Measurements from ENCODE around the gene SH3PXD2A. TPM values are rescaled to one million over a fixed set of nuclear protein-coding genes. Genes with fewer than 3 reads are reported as not detected.

SH3PXD2A gene
- total and polyA plus RNA-seq, 2 donors (not counting 1 experiment from before 2014, with no cell fraction given): 3.2 to 33.5 TPM

DNA sequence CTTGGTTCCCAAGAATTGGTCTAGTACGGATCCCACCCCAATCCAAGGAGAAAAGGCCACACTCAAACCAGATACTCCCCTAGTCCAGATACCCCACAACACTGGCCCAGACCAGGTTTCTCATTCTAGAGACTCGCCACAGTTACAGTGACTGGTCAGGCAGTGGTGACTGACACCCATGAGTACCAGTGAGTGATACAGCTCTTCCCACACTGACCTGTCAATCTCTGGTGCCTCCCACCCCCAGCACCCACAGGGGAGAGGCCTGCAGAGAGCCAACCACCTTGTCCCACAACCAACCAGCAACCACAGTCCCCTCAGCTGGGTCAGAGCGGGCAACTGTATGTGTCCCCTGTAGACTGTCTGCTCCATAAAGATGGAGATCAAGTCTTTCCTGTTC is 209.1 kb downstream of the SH3PXD2A start:
- CTCF ChIA-PET: no interaction called here
- H3K4me1 Mint-ChIP-seq: peaks cover 6% of the 10 kb centered on the region

GRCh38 chr10:103645141-103646054 is 210.0 kb downstream of the SH3PXD2A start:
- Mint-ChIP-seq H3K4me1 (peaks cover 6% of the 10 kb centered on the region), H3K9me3 (ENCODE audit: insufficient read depth) (no peaks in the 10 kb centered on the region), H3K27ac (no peak overlapping the region), H3K4me3 (no peak overlapping the region), H3K27me3 (no peaks in the 10 kb centered on the region)
- no peaks in the 10 kb centered on the region for H4K20me1 ChIP-seq (ENCODE audit: control insufficient read depth, insufficient read depth, low read length, poor library complexity, severe bottlenecking)
- intact Hi-C loops (cut with micrococcal nuclease): no loop called here
- DNase-seq (no peak), ATAC-seq (ENCODE audit: low read depth) (no peak)
- H3K79me2 ChIP-seq (ENCODE audit: control insufficient read depth, insufficient read depth, low read length): no peaks in the 10 kb centered on the region
- no peaks in the 10 kb centered on the region for H3K4me1 ChIP-seq (ENCODE audit: control insufficient read depth in 2 of 2, insufficient read depth in 2 of 2, low read length in 2 of 2)
- no peak overlapping the region for H3K4me2 ChIP-seq (replicated peaks; ENCODE audit: low read depth, low read length, poor library complexity, severe bottlenecking)
- ChIA-PET POLR2A (no interaction called here), CTCF (no interaction called here)
- H3K9ac ChIP-seq (ENCODE audit: low read length): no peak overlapping the region
- H3K36me3 ChIP-seq (replicated peaks in 1 of 2; ENCODE audit: control extremely low read depth in 1 of 2, control insufficient read depth in 1 of 2, extremely low read depth in 1 of 2, insufficient read depth in 2 of 2, low read length in 1 of 2): no peaks in the 10 kb centered on the region
- H3K27ac ChIP-seq (ENCODE audit: low read length in 2 of 2): no peak overlapping the region
- H2AFZ ChIP-seq (ENCODE audit: insufficient read depth, low read depth, low read length, poor library complexity, severe bottlenecking): no peak overlapping the region
- no peak overlapping the region for H3K4me3 ChIP-seq (ENCODE audit: control extremely low read depth in 1 of 5, extremely low read depth in 1 of 5, insufficient read depth in 1 of 5, low read depth in 2 of 5, low read length in 4 of 5)
- H3K9me3 ChIP-seq (ENCODE audit: control extremely low read depth in 1 of 3, control insufficient read depth in 2 of 3, insufficient read depth in 1 of 3, low read length in 2 of 3): no peaks in the 10 kb centered on the region
- WGBS (ENCODE audit: insufficient coverage): 46% methylated on average over 10 of the region's 12 CpGs
- no peak for TF ChIP-seq EZH2 (IDR thresholded peaks at IDR 0.05; ENCODE audit: borderline replicate concordance, insufficient read depth, low read depth, low read length, poor library complexity, severe bottlenecking)
- H3K27me3 ChIP-seq (replicated peaks in 1 of 4; ENCODE audit: control extremely low read depth in 1 of 4, control insufficient read depth in 3 of 4, insufficient read depth in 4 of 4, low read length in 3 of 4): no peaks in the 10 kb centered on the region

More for the DNA sequence above, 209.1 kb downstream of the SH3PXD2A start:
- H3K4me2 ChIP-seq (replicated peaks; ENCODE audit: low read depth, low read length, poor library complexity, severe bottlenecking): no peak overlapping the region
- no peaks in the 10 kb centered on the region for H3K4me1 ChIP-seq (ENCODE audit: control insufficient read depth in 2 of 2, insufficient read depth in 2 of 2, low read length in 2 of 2)
- no peaks in the 10 kb centered on the region for H3K9me3 ChIP-seq (ENCODE audit: control extremely low read depth in 1 of 3, control insufficient read depth in 2 of 3, insufficient read depth in 1 of 3, low read length in 2 of 3)
- H3K36me3 ChIP-seq (replicated peaks in 1 of 2; ENCODE audit: control extremely low read depth in 1 of 2, control insufficient read depth in 1 of 2, extremely low read depth in 1 of 2, insufficient read depth in 2 of 2, low read length in 1 of 2): no peaks in the 10 kb centered on the region
- H3K9ac ChIP-seq (ENCODE audit: low read length): no peak overlapping the region
- H3K79me2 ChIP-seq (ENCODE audit: control insufficient read depth, insufficient read depth, low read length): no peaks in the 10 kb centered on the region
- no peak for TF ChIP-seq EZH2 (IDR thresholded peaks at IDR 0.05; ENCODE audit: borderline replicate concordance, insufficient read depth, low read depth, low read length, poor library complexity, severe bottlenecking)
- TF ChIP-seq, protein P1, sequence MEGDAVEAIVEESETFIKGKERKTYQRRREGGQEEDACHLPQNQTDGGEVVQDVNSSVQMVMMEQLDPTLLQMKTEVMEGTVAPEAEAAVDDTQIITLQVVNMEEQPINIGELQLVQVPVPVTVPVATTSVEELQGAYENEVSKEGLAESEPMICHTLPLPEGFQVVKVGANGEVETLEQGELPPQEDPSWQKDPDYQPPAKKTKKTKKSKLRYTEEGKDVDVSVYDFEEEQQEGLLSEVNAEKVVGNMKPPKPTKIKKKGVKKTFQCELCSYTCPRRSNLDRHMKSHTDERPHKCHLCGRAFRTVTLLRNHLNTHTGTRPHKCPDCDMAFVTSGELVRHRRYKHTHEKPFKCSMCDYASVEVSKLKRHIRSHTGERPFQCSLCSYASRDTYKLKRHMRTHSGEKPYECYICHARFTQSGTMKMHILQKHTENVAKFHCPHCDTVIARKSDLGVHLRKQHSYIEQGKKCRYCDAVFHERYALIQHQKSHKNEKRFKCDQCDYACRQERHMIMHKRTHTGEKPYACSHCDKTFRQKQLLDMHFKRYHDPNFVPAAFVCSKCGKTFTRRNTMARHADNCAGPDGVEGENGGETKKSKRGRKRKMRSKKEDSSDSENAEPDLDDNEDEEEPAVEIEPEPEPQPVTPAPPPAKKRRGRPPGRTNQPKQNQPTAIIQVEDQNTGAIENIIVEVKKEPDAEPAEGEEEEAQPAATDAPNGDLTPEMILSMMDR (IDR thresholded peaks at IDR 0.05): no peak
- no peak overlapping the region for H3K27ac ChIP-seq (ENCODE audit: low read length in 2 of 2)
- H3K27me3 Mint-ChIP-seq: no peaks in the 10 kb centered on the region
- no peak overlapping the region for H3K4me3 Mint-ChIP-seq
- no peak overlapping the region for H3K27ac Mint-ChIP-seq
- intact Hi-C loops (cut with micrococcal nuclease): no loop called here
- 95% methylated on average over 2 of the region's 3 CpGs for WGBS (ENCODE audit: insufficient coverage)
- DNase-seq (no peak), ATAC-seq (ENCODE audit: low read depth) (no peak)
- H2AFZ ChIP-seq (ENCODE audit: insufficient read depth, low read depth, low read length, poor library complexity, severe bottlenecking): no peak overlapping the region
- no peaks in the 10 kb centered on the region for H3K27me3 ChIP-seq (replicated peaks in 1 of 4; ENCODE audit: control extremely low read depth in 1 of 4, control insufficient read depth in 3 of 4, insufficient read depth in 4 of 4, low read length in 3 of 4)
- H4K20me1 ChIP-seq (ENCODE audit: control insufficient read depth, insufficient read depth, low read length, poor library complexity, severe bottlenecking): no peaks in the 10 kb centered on the region
- no peaks in the 10 kb centered on the region for H3K9me3 Mint-ChIP-seq (ENCODE audit: insufficient read depth)
- POLR2A ChIA-PET: no interaction called here
- H3K4me3 ChIP-seq (ENCODE audit: control extremely low read depth in 1 of 5, extremely low read depth in 1 of 5, insufficient read depth in 1 of 5, low read depth in 2 of 5, low read length in 4 of 5): no peak overlapping the region
